Nucleus accumbens (tissue), 56 donors: ENCODE measurements around the gene DDIT4.
A peak's percentile ranks its signal among the peaks of the same experiment; 100 is the strongest.

Experiments used
- DNase-seq, 56 donors: peaks; one replicate each; lab custom pipeline; 2025; lab: John Stamatoyannopoulos, UW

The DDIT4 gene

DNA sequence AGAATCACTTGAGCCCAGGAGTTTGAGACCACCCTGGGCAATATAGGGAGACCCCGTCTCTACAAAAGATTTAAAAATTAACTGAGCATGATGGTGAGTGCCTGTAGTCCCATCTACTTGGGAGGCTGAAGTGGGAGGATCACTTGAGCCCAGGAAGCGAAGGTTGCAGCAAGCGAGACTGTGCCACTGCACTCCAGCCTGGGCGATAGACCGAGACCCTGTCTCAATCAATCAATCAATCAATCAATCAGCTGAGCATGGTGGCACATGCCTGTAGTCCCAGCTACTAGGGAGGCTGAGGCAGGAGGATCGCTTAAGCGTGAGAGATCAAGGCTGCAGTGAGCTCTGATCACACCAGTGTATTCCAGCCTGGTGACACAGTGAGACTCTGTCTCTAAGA lies 40.5 kb downstream of the DDIT4 start:
- DNase-seq: no peak

DNA sequence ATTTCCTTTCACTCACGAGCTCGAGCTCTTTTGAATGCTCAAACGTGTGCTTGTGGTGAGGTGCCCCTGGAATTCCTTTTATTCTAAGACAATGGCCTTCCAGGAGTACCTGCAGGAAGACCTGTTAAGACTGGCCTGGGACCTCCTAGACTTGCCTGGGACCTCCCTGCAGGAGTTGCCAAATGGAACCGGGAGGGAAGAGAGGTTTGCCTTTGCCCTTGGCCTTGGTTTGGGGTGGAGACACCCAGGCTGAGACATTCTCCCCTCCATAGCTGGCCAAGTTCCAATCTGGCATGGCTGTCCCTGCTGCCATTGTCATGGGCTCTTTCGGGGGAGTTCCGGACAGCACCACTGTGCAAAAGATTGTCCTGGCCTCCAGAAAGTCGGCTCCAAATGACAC lies 41.3 kb downstream of the DDIT4 start:
- peak in 1 of 56 donors; percentile 31 for DNase-seq

DNA sequence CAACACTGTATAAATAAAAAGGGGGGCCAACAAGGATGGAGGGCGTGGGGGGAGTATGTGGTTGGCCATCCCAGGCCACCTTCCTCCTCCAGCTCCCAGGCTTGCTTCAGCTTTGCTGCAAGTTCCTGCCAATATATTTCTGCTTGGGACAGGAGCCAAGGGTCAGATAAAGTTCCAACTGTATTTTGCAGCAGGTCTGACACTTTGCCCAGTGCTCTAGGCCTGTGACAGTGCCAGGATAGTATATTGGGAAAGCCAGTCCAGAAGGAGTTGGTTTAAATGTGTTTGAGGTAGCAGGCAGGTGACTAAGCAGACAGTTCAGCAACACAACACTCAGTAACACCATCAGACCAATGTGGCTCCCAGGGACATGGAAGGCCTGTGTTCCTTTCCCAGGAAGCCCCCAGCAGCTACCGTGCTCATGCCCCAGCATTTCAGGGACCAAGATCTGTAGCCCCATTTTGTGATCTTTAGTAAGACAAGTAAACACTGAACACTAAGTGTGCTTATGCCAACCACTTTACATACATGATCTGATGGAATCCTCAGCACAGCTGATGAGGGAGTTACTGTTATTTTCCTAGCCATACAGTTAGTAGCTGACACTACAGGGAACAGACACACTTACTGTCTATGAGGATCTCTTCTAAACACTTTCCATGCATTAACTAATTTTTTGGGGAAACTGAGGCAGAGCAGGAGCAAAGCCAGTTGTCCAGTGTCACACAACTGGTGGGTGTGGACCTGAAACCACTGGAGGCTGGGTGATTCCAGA lies 42.1 kb downstream of the DDIT4 start:
- DNase-seq: no peak

DNA sequence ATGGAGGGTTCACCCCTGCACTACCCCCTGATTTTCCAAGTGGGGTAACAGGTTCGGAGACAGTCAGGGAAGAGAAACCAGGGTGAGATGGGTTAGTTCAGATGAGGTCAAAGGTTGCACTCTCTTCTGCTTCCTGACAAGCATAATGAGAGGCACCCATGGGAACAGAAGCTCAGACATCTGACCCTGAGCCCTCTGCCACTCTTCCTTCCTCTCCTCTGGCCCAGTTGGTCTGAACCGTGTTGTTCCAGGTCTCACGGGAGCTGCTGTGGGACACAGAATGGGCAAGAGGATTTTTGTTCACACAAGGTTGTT lies 42.6 kb downstream of the DDIT4 start:
- DNase-seq: no peak

DNA sequence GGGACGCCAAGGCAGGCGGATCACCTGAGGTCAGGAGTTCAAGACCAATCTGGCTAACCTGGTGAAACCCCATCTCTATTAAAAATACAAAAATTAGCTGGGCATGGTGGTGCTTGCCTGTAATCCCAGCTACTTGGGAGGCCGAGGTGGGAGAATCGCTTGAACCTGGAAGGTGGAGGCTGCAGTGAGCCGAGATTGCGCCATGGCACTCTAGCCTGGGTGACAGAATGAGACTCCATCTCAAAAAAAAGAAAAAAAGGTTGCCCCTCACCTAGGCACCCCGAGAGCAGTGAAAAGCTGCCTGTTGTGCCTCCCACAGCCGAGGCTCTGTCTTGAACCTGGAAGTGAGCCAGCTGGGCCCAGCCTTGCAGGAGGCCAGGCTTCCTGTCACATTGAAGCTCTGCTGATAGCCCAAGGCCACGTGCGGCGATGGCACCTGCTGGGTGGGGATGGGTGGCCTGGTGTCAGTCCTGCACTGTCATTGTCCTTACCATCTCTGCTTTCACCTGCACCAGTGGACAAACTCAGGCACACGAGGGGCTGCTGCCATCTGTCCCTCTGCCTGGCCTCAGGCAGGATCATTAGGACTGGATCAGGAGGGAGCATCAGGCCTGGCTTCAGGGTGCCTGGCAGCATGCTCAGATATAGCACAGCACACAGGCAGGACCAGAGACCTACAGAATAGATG lies 43.2 kb downstream of the DDIT4 start:
- peak in 8 of 56 donors; percentile 9 to 43 (median 32) for DNase-seq

DNA sequence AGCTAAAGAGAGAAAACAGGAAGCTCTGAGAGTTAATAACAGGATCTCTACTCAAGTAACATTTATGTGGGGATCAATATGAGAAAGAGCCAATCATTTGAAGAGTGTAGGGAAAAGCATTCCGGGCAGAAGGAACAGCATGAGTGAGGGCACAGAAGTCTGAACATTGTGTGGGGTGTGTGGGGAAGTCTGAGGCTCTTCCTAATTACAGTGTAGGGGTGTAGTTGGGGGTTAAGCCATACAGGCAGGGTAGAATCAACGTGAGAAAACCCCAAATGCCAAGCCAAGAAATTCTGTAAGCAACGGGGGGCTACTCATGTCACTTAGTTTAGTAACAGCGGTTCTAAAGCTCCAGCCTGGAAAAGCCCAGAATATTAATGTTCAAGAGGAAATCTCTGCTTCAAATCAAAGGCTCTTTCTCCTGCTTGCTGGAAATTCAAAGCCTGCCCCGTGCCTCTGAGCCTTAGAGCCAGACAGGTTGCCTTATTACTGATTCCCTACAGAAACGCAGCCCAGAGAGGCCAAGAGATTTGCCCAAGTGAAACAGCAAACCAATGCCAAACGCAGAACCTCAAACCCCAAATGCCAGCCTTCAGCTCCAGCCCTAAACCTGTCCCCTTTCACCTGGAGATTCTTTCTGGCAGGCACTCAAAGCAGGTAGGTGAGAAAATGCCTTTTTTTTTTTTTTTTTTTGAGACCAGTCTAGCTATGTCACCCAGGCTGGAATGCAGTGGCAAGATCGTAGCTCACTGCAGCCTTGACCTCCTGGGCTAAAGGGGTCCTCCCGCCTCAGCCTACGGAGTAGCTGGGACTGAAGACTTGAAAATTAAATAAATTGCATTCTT lies 44.9 kb downstream of the DDIT4 start:
- DNase-seq: no peak

DNA sequence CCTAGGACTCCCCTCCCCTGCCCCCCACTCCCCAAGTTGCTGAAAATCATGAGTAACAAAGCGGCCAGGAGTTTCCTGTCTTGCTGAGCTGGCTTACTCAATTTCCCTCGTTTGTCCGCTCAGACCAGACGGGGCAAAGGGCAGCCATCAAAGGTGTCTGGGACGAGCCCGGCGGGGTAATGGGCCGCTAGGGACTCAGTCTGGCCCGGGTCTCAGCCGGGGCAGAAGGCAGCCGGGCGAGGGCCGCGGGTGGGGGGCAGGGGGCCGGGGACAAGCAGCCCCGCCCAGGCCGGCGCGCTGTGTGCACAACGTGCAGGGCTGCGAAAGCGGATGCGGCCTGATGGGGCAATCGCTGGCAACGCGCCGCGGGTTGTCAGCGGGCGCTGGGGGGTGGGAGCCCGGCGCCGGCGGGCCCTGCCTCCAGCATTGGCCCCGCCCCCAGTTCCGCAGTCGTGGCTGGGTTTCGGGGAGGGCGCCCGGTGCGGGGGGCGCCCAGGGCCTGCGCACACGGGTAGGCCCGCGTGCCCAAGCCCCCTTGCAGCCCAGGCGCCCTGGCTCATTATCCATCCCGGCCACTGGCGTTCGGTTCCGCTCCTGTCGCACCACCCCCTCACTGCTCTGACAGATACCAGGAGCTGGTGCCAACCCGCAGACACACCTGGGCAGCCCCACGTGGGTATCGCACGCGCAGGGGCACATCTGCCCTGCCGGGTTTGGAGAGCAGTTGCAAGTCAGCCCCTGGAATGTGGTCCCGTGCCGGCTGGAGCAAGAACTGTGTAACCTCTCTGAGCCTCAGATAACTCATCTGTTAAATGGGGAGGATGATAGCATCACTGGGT lies 45.9 kb downstream of the DDIT4 start:
- DNase-seq: peak in 51 of 56 donors; percentile 40 to 94 (median 73)

DNA sequence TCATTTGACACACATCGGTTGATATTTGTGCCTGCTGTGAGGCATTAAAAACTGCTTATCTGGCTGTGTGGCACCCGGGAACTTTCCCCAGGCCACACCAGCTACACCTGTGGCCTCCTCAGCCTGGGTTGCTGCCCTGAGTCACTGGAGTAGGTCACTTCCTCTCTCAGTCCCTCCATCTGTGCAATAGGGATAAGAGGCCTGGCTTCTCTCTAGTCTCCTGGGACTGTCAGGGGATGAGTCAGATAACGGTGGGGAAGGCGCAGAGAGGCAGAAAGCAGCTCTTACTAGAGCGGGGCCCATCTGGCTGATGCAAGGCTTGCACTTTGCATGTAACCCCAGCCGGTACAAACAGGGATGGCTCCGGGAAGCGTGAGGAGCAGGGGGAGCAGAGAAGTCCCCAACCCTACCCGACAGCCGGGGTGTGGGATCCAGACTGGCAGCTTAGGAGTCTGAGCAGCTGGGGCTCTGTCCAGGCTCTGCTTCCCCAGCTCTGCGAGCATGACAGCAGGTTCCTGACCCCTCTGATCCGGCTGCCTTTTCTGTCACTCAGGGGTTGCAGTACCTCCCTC lies 47.0 kb downstream of the DDIT4 start:
- peak in 14 of 56 donors; percentile 14 to 74 (median 40) for DNase-seq

DNA sequence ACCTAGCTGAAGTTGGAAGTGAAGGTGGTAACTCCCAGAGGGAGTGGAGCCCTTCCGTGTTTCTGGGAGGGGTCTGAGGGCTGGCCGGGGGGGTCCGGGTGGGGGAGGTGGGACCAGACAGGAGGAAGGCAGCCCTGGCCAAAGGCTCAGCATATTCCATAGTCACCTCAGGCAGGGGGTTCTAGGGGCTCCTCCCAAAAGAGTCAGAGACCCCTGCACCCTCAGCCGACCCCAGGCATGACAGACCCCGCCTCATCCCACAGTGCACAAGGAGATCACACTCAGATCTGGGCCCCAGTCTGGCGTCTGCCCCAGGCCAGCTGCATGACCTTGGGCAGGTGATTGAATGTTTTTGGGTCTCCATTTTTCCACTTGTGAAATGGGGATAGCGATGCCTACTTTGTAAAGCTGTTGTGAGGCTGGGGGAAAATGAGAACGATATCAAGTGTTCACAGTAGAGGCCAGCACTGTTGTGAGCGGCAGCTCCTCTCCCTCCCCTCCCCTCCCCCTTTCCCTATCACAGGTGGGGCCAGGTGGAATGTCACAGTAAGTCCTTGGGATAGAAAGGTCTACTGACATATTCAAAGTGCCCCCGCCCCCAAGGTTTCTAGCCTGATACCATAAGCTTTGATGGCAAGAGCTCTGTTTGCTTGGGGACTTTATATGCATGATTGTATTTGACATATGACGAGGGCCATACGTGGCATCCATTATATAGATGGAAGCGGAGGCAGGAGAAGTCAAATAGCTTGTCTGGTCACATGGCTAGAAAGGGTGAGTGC lies 47.7 kb downstream of the DDIT4 start:
- DNase-seq: no peak

DNA sequence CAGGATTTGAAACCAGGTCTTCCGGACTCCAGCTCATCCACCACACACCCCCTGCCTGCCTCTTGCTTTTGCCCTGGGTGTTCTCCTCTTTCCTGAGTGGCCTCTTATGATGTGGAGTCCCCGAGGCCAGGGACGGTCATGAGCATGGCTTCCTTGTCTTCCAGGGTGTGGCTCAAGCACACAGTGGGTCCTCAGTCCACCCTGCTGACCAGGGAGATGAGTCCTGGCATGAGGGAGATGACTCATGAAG lies 48.2 kb downstream of the DDIT4 start:
- no peak for DNase-seq

DNA sequence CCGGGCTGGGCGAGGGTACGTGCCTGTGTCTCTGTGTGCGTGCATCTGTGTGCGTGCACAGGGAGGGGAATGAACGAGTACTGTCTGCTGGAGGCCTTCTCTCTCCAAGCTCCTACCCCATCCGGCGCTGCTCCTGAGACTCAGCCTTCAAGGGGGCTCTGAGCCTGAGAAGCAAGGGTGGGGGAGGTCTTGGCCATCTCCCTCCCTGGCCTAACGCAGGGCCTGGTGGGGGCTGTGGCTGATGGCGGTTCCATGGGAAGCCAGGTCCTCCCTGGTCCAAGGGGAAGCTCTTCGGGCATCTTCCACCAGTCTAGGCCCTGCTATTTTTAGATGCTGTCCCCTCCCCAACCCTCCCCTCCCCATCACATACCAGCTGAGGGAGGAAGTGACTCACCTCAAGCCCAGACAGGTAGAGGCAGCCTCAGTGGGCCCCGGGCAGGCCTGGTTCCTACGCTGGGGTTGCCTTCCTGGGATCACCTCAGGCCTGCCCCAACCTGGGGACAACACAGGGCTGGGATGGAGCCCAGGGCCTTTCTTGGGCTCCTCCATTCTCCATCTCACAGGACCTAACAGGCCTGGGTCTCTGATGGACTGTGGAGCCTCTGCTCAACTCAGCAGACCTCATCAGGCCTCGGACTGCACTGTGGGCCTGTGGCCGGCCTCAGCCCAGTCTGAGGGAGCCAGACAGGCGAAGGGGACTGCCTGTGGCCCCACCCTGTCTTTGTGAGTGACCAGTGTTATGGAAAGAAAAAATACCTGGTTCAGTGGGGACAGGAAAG lies 48.7 kb downstream of the DDIT4 start:
- no peak for DNase-seq

DNA sequence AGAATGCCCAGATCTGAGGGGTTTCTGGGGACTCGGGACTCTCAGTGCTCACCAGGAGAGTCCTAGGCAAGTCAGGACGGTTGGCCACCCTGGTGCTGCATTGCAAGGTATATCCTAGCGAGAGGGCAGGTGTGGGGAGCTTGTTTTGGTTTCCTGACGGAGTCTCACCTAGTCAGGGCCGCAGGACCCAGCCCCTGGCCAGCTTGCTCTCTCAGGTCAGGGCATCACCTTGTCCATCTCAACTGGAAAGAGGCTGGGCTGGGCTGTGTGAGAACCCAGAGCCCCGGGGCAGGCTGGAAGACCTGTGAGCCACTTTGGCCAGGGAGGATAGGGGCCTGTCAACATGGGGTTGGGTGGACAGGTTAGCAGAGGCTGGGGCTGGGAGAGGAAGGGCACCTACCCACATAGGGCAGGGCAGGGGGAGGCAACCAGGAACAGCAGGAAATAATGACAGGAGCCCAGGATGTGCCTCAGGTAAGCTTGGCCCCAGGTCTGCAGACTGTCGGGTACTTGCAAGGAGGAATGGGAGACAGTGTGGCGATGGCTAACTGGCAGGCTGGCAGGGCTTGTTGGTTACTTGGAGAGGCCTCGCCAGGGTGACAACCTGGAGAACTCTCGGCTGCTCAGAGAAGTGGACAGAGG lies 49.5 kb downstream of the DDIT4 start:
- DNase-seq: no peak

DNA sequence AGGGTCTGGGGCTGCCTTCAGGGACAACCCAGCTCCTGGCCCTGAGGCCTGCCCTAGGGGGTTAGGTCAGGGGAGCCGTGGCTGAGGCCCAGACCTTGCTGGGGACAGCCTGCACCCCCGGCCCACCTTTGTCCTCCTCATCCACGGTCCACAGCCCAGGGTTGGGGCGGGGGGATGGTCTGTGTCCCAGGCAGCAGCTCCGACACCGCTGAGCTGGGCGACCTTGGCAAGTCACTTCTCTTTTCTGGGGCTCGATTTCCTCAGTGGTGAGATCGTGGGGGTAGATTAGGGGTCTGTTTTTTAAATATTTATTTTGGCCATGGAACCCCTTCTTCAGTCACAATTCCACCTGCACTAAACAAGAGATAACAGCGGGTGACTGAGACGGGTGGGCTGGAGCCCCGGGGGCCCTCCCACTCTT lies 50.1 kb downstream of the DDIT4 start:
- no peak for DNase-seq
